ENCODE measurements around the gene VAC14.

- TF ChIP-seq CTCF (IDR thresholded peaks at IDR 0.05), result no peak
- no peak for TF ChIP-seq POLR2A (IDR thresholded peaks at IDR 0.05)
These were observed 115.7 kb downstream of the VAC14 start for GRCh38 chr16:70685061-70685937.

All from suprapubic skin (tissue), 3 donors.